Lower lobe of right lung (tissue), 2 donors: ENCODE results near the gene KCNC1. TPM values are rescaled to one million over a fixed set of nuclear protein-coding genes. Genes with fewer than 3 reads are reported as not detected.

Source experiments
- ATAC-seq, 2 donors: fragments of 200-7000 bp; cut with Tn5 transposase; one replicate each; pipeline ENCODE4 v1.9.1; 2020 to 2022; ENCODE audit warnings: mild to moderate bottlenecking in 2 of 2, moderate library complexity in 2 of 2
- DNase-seq: peaks from one replicate; pipeline ENCODE4 v3.0.0-alpha.2; 2020
- H3K27ac ChIP-seq: fragments of 200-600 bp; one replicate; pipeline ENCODE4 v1.8.0; 2022
- H3K27me3 ChIP-seq: fragments of 200-600 bp; one replicate; pipeline ENCODE4 v1.8.0; 2022; ENCODE audit warnings: low read depth
- H3K36me3 ChIP-seq: fragments of 200-600 bp; one replicate; pipeline ENCODE4 v1.8.0; 2022; ENCODE audit warnings: mild to moderate bottlenecking
- H3K4me1 ChIP-seq: fragments of 200-600 bp; one replicate; pipeline ENCODE4 v1.8.0; 2022
- H3K4me3 ChIP-seq: fragments of 200-600 bp; one replicate; pipeline ENCODE4 v1.8.0; 2022; ENCODE audit warnings: mild to moderate bottlenecking
- H3K9me3 ChIP-seq: fragments of 200-600 bp; one replicate; pipeline ENCODE4 v1.8.0; 2022
- CTCF ChIP-seq: fragments of 200-600 bp; IDR thresholded peaks from one replicate; pipeline ENCODE4 v1.8.0; 2022; ENCODE audit warnings: antibody characterized with exemption, mild to moderate bottlenecking
- intact Hi-C: fragments of 100-400 bp; cut with DNase I; formaldehyde crosslinking; loops from one replicate; pipeline ENCODE4 v1.11.0; 2022
- total RNA-seq: library from RNA; stranded (reverse); fragmentation: NEBNext Ultra II Directional; extraction: Animal tissue kit (Norgen Biotek cat#: 25700); gene quantifications from one replicate; pipeline ENCODE4 v1.2.1, GENCODE V29; 2021
- donor health status: DM: no; HTN: yes; CAD: no; lungs with severe emphysema.

Gene KCNC1
- total RNA-seq, 1 donor from 2014 or later, result not detected

GRCh38 chr11:17765356-17766072 is 30.9 kb downstream of the KCNC1 start:
- no peaks in the 10 kb centered on the region for H3K27me3 ChIP-seq
- intact Hi-C loops, result no loop called here
- TF ChIP-seq CTCF, result no peak
- no peak overlapping the region for H3K4me3 ChIP-seq
- no peaks in the 10 kb centered on the region for H3K9me3 ChIP-seq
- H3K36me3 ChIP-seq, result no peaks in the 10 kb centered on the region
- DNase-seq, result peak; percentile 15
- H3K27ac ChIP-seq, result no peak overlapping the region
- H3K4me1 ChIP-seq, result no peaks in the 10 kb centered on the region
- no peak for ATAC-seq

- no peaks in the 10 kb centered on the region for H3K27me3 ChIP-seq
- no peak overlapping the region for H3K4me3 ChIP-seq
- DNase-seq, result peak; percentile 32
- TF ChIP-seq CTCF, result no peak
- no peaks in the 10 kb centered on the region for H3K36me3 ChIP-seq
- ATAC-seq, result no peak
- H3K27ac ChIP-seq, result no peak overlapping the region
- H3K4me1 ChIP-seq, result no peaks in the 10 kb centered on the region
- H3K9me3 ChIP-seq, result no peaks in the 10 kb centered on the region
- intact Hi-C loops, result no loop called here
Observed at GRCh38 chr11:17766073-17766359, 31.4 kb downstream of the KCNC1 start.

GRCh38 chr11:17766590-17766989 is 32.0 kb downstream of the KCNC1 start:
- DNase-seq, result no peak
- Histone ChIP-seq H3K27me3 (no peaks in the 10 kb centered on the region), H3K9me3 (no peaks in the 10 kb centered on the region), H3K4me3 (no peak overlapping the region), H3K4me1 (no peaks in the 10 kb centered on the region), H3K27ac (no peak overlapping the region), H3K36me3 (no peaks in the 10 kb centered on the region)
- TF ChIP-seq CTCF, result no peak
- intact Hi-C loops, result no loop called here
- no peak for ATAC-seq

DNA sequence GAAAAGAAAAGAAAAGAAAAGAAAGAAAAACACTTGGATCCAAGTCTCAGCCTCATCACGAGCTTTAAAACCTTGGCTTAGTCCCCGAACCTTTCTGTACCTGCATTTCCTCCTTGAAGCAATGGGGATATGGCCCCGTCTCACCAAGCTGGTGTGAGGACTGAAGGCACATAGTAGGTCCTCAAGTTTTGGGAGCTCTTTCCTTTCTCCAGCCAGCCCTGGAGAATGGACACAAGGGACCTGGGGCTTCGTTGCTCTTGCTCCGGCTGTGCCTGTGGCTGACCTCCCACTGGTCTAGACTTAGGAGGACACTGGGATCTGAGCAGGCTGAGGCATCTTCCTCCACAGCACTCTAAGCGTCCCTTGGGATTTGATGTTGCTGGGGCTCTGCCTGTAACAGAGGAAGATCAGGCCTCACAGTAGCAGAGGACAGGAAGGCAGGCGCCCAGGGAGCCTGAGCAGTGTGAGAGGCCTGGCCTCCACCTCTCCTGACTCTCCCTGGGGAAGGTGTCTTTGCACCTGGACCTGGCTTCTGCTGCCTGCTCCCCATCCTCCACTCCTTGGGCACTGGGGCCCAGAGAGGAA is 32.8 kb downstream of the KCNC1 start:
- H3K27ac ChIP-seq, result no peak overlapping the region
- no peaks in the 10 kb centered on the region for H3K36me3 ChIP-seq
- H3K4me3 ChIP-seq, result no peak overlapping the region
- no peaks in the 10 kb centered on the region for H3K4me1 ChIP-seq
- DNase-seq (no peak), ATAC-seq (no peak)
- no peaks in the 10 kb centered on the region for H3K9me3 ChIP-seq
- TF ChIP-seq CTCF, result no peak
- H3K27me3 ChIP-seq, result no peaks in the 10 kb centered on the region
- intact Hi-C loops, result no loop called here

GRCh38 chr11:17767914-17768313 is 33.3 kb downstream of the KCNC1 start:
- H3K9me3 ChIP-seq, result no peaks in the 10 kb centered on the region
- intact Hi-C loops, result no loop called here
- no peaks in the 10 kb centered on the region for H3K27me3 ChIP-seq
- ATAC-seq, result no peak
- H3K4me3 ChIP-seq, result no peak overlapping the region
- H3K36me3 ChIP-seq, result no peaks in the 10 kb centered on the region
- no peak overlapping the region for H3K27ac ChIP-seq
- no peak for DNase-seq
- H3K4me1 ChIP-seq, result no peaks in the 10 kb centered on the region
- no peak for TF ChIP-seq CTCF
